Epithelial cell of prostate (primary cell): Measurements from ENCODE around the gene LRBA.
A peak's percentile ranks its signal among the peaks of the same experiment; 100 is the strongest.
"Not testable (repeated sequence)": the region's sequence is repeated elsewhere in the genome, so short reads cannot be mapped to it uniquely, and the experiment has no call there.

Source experiments
- DNase-seq: peaks from one replicate; pipeline ENCODE4 v3.0.0-alpha.2; 2011; ENCODE audit warnings: low read depth, low spot score
- H3K27ac ChIP-seq: fragments of 450-650 bp; 2 replicates; pipeline ENCODE4 v1.5.1; 2017; ENCODE audit warnings: mild to moderate bottlenecking

Gene LRBA

GRCh38 chr4:150976478-150977118, 38.5 kb downstream of the LRBA start:
- DNase-seq, result no peak
- H3K27ac ChIP-seq, result no peak overlapping the region

DNA sequence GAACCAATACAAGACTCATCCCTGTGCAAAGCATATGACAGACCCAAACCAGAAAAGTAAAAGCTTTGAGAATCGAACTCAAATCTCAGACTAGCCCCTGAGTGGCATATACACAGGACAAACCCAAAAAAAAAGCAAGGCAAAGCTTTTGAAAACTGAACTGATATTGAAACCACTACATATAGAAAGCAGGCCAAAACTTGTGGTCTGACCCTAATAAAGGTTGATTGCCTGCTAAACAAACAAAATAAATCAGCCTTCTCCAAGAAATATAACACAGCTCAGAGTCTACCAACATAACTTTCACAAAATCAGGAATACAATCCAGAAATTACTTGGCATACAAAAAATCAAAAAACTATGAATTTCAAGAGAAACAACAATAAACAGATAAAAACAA, 40.3 kb downstream of the LRBA start:
- H3K27ac ChIP-seq, result no peak overlapping the region
- no peak for DNase-seq

DNA sequence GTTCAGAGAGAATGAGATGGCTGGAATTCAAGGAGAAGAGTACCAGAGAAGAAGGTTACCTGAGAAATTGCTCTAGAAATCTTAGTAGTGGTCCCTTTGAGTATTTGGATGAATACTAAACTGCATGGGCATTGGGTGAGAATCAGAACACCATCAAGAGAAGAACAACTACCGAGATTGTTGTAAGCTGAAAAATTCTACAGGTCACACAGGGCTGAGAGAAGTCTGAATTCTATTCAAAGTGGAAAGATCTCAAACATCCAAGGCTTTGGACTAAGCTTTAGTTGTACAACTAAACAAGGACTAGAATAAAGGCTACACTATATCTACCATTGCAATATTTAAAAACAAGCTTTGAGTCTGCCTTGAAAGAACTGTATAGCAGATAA, 40.8 kb downstream of the LRBA start:
- no peak for DNase-seq

GRCh38 chr4:150973626-150974251, 41.3 kb downstream of the LRBA start:
- DNase-seq, result no peak
- no peak overlapping the region for H3K27ac ChIP-seq

More for the DNA sequence above, 40.8 kb downstream of the LRBA start:
- no peak overlapping the region for H3K27ac ChIP-seq

GRCh38 chr4:150972592-150972991, 42.5 kb downstream of the LRBA start:
- DNase-seq, result no peak
- H3K27ac ChIP-seq, result no peak overlapping the region

GRCh38 chr4:150971901-150972300, 43.2 kb downstream of the LRBA start:
- DNase-seq, result no peak
- no peak overlapping the region for H3K27ac ChIP-seq

GRCh38 chr4:150970685-150971151, 44.4 kb downstream of the LRBA start:
- H3K27ac ChIP-seq, result no peak overlapping the region
- no peak for DNase-seq

- no peak overlapping the region for H3K27ac ChIP-seq
- DNase-seq, result no peak
Measured at GRCh38 chr4:150964754-150965153, 50.3 kb downstream of the LRBA start.

- not testable (repeated sequence) for H3K27ac ChIP-seq, DNase-seq
Measured at GRCh38 chr4:150963602-150964345, 51.3 kb downstream of the LRBA start.

GRCh38 chr4:150962245-150962644, 52.8 kb downstream of the LRBA start:
- peak; percentile 22 for DNase-seq
- peak overlapping the region; percentile 60 for H3K27ac ChIP-seq

DNA sequence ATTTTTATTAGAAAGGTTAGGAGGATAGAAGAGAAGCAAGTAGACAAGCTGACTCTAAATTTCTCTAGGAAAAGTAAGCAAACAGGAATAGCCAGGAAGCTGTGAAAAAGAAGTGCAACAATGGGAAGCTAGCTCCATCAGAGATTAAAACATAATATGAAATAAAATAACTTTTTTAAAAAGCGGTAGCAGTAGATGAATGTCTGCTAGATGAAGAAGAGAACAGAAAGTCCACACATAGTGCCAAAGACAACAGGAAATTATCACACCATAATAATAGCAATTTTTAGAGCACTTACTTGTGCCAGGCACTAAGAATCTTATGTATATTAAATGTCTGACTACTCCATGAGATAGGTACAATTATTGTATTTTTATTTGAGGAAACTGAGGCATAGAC, 53.5 kb downstream of the LRBA start:
- H3K27ac ChIP-seq, result peak overlapping the region; percentile 60
- no peak for DNase-seq

GRCh38 chr4:150960818-150961217, 54.3 kb downstream of the LRBA start:
- DNase-seq, result no peak
- H3K27ac ChIP-seq, result no peak overlapping the region

- H3K27ac ChIP-seq, result no peak overlapping the region
- no peak for DNase-seq
Measured at GRCh38 chr4:150960079-150960478, 55.0 kb downstream of the LRBA start.

DNA sequence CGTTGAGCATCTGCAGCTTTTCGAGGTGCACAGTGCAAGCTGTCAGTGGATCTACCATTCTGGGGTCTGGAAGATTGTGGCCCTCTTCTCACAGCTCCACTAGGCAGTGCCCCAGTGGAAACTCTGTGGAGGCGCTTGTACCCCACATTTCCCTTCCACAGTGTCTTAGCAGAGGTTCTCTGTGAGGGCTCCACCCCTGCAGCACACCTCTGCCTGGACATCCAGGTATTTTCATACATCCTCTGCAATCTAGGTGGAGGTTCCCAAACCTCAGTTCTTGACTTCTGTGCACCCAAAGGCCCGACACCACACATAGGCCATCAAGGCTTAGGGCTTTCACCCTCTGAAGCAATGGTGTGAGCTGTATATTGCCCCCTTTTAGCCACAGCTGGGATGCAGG, 57.1 kb downstream of the LRBA start:
- H3K27ac ChIP-seq, DNase-seq: not testable (repeated sequence)

- peak overlapping the region; percentile 45 for H3K27ac ChIP-seq
- peak; percentile 58 for DNase-seq
Measured at GRCh38 chr4:150957095-150957494, 58.0 kb downstream of the LRBA start.

DNA sequence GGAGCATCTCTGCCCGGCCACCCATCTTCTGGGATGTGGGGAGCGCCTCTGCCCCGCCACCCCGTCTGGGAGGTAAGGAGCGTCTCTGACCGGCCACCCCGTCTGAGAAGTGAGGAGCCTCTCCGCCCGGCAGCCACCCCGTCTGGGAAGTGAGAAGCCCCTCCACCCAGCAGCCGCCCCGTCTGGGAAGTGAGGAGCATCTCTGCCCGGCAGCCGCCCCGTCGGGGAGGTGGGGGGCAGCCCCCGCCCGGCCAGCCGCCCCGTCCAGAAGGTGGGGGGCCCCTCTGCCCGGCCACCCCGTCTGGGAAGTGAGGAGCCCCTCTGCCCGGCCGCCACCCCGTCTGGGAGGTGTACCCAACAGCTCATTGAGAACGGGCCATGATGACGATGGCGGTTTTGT, 61.2 kb downstream of the LRBA start:
- not testable (repeated sequence) for H3K27ac ChIP-seq, DNase-seq

DNA sequence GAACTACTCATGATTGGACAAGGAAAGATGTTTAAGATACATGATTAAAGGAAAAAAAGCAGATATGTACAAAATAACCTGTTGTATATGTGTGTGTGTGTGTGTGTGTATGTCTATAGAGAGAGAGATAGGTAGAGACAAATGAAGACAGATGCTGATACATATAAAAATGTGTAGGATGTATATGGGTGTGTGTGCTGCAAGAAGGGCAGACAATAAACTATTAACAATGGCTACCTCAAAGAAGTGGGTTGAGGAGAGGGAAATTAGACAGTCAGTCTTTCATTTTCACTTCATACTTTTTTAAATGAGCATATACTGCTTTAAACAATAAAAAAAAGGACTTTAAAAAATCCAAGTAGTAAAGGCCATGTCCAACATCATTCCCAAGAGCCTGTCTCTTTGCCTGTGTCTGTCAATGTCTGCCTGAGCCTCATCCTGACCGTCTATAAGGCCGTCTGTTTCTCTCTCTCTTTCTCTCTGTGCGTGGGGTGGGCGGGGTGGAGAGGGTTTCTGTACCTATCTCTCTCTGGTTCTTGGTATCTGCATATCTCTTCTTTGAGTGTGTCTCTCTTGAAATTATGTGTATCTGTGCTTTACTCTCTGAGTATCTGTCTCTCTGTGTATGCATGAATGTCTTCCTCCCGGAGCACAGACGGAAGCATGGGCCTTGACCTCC, 62.8 kb downstream of the LRBA start:
- H3K27ac ChIP-seq, result no peak overlapping the region
- DNase-seq, result no peak

DNA sequence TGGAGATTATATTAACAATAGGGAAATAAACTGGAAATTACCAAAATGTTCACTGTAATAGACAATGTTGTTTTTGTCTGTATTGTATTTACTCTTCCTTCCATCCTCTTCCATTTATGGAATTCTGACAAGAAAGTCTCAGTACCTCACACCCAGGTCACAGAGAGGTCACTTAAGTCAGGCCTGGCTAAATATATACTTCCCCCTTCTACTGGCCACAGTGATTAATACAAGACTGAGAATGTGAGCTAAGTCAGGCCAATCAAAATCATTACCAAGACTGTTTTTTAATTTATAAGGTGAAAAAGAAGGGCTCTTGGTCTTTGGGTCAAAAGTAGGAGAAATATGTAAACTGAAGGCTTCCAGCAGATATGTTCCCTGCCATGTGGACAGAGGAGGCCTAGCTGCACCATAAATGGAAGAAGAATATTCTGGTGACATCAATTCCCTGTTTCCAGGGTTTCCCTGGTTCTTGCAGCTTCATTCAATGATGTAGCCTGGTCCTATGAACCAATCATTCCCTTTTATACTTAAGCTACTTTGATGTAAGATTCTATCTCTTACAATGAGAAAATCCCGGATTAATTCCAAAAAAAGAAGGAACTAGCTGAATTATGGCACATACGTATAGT, 64.3 kb downstream of the LRBA start:
- H3K27ac ChIP-seq, result no peak overlapping the region
- no peak for DNase-seq

DNA sequence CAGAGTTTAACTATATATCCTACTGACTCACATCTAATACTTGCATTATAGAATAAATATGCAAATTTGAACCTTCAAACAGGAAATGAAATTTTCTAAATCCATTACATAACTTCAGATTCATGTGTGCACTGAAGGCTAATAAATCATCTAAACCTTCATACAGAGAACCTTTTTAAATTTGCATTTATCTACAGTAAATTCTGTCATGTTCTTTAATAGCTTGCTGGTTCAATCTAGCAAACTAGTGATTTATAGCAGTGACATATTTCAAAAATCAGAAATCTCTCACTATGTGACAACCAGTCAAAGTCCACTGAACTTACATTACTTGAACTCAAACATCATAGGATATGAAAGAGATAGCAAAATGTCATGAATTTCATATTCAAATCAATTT, 65.1 kb downstream of the LRBA start:
- no peak overlapping the region for H3K27ac ChIP-seq
- no peak for DNase-seq

GRCh38 chr4:150949342-150949741, 65.7 kb downstream of the LRBA start:
- no peak overlapping the region for H3K27ac ChIP-seq
- no peak for DNase-seq
